H1 (cell line): ENCODE results near the gene MAN1A2. TPM values are rescaled to one million over a fixed set of nuclear protein-coding genes. Genes with fewer than 3 reads are reported as not detected.

Experiments used
- KDM1A ChIP-seq: fragments of 200-600, 300-600 bp; sonication (generic); IDR thresholded peaks from 2 replicates; pipeline ENCODE4 v1.7.1; 2016; ENCODE audit warnings: mild to moderate bottlenecking, low read length, borderline replicate concordance
- NRF1 ChIP-seq: IDR thresholded peaks from 2 replicates; pipeline ENCODE4 v1.6.1; 2011; ENCODE audit warnings: mild to moderate bottlenecking, low read depth, low read length, improper control_type of control experiment
- polyA plus RNA-seq, 7 experiments: library from polyadenylated mRNA; depleted of rRNA in 3 of 7; stranded (reverse) in 5 of 7; unstranded in 2 of 7; fragments of >200 nt in 5 of 7; fragments of 200-250 nt in 2 of 7; gene quantifications; 1 replicate in 5 of 7; 2 replicates in 1 of 7; 4 replicates in 1 of 7; pipeline versions ENCODE4 v1.2.1 to v1.2.3, GENCODE V29; 2011 to 2013; ENCODE audit warnings: missing spikeins in 2 of 7, mixed read lengths in 2 of 7
- total RNA-seq: library from RNA; stranded (reverse); fragmentation: NEBNext Ultra II Directional; extraction: Animal tissue kit (Norgen Biotek cat#: 25700); gene quantifications from 2 replicates; pipeline ENCODE4 v1.2.1, GENCODE V29; 2021

The MAN1A2 gene
- total and polyA plus RNA-seq, 2 of the 8 experiments (the other 6 are each of a cell fraction or from before 2014, with no cell fraction given), result 5.5 to 18.8 TPM

DNA sequence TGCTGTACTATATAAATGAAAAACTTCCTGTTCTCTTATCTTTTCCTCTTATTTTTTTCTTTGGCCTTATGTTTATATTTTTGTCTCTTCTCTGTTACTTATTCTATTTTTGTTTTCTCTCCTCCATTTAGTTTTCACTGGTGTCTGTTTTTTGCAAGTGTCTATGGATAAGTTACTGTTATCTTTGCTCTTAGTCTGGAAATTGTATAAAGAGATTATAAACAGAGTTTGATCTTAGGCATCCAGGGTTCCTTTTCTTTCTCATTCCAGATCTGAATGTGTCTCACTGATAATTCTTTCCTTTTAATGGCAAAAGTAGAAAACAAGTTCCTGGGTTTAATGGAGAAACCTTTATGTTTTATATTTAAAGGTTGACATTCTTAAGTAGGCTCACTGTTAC lies 34.5 kb downstream of the MAN1A2 start (continued):
- TF ChIP-seq NRF1, result no peak
- no peak for TF ChIP-seq KDM1A
